ENCODE data around the gene ARID2.

GRCh38 chr12:45730348-45731189 is 1.1 kb downstream of the ARID2 start:
- no peak for TF ChIP-seq AFF1 (IDR thresholded peaks at IDR 0.05; ENCODE audit: low read depth in 1 of 2, partially characterized antibody in 2 of 2)
- TF ChIP-seq TSHZ1 (CRISPR knock-in tag; IDR thresholded peaks at IDR 0.05), result no peak
- peak; percentile 42 for TF ChIP-seq RBFOX2 (IDR thresholded peaks at IDR 0.05; ENCODE audit: low read depth, low read length)
- TF ChIP-seq ZNF274 (IDR thresholded peaks at IDR 0.05; ENCODE audit: borderline replicate concordance, low read depth, low read length), result no peak
- no peak for TF ChIP-seq HOMEZ (CRISPR knock-in tag; IDR thresholded peaks at IDR 0.05)
- TF ChIP-seq ZFX (CRISPR knock-in tag; IDR thresholded peaks at IDR 0.05), result peak; percentile 88
- no peak for TF ChIP-seq ZNF354B (CRISPR knock-in tag; IDR thresholded peaks at IDR 0.05)
- TF ChIP-seq ZNF140 (CRISPR knock-in tag; IDR thresholded peaks at IDR 0.05), result no peak
- no peak for TF ChIP-seq RBM39 (optimal IDR thresholded peaks at IDR 0.05; ENCODE audit: low read depth, low read length)
